ENCODE results near the gene PAQR5.
"Not testable (repeated sequence)": the region's sequence is repeated elsewhere in the genome, so short reads cannot be mapped to it uniquely, and the experiment has no call there.

- not testable (repeated sequence) for TF ChIP-seq CTCF, POLR2AphosphoS5 (IDR thresholded peaks at IDR 0.05)
Observed at GRCh38 chr15:69384066-69384465, 85.4 kb downstream of the PAQR5 start.
